HG03175 (cell line): ENCODE results near the gene IKZF1.

Experiments used
- ATAC-seq: cut with Tn5 transposase; IDR thresholded peaks from one replicate; pipeline ENCODE4 v1.9.1; 2021; ENCODE audit warnings: mild to moderate bottlenecking, moderate library complexity; ENCODE audit not compliant: unreplicated experiment

Gene IKZF1

GRCh38 chr7:50352751-50353150 lies 48.2 kb downstream of the IKZF1 start:
- no peak for ATAC-seq

- no peak for ATAC-seq
Measured at GRCh38 chr7:50353201-50353600, 48.7 kb downstream of the IKZF1 start.

DNA sequence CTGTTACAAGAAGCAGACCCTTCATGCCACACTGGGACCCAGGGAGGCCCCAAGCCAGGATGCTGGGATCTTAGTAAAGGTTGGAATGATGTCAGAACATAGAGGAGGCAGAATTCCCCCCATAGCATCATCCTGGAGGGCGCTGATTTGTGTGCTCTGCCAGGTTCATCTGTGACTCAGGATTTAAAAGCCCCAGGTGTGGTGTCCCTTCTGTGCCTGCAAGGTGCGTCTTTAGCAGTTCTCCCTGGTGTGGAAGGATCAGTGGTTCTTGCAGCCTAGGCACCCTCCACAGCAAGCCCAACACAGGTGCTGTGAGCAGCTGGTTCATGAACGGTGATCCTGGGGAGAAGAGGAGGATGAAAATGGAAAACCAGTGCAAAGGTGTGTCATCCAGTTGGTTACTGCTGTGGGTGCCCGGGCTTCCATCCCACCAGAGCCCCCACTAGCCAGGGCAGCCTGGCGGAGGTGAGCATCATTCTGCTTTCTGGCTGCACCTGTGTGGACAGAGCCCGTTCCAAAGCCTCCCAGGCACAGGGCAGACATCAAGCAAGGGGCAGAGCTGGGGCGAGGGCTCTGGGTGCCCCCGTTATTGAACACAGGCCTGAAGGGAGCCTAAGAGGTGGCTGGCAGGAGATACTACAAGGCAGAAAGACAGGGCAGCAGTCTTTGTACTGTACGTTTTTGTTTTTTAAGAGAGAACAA lies 49.5 kb downstream of the IKZF1 start:
- no peak for ATAC-seq

- ATAC-seq, result no peak
Measured at GRCh38 chr7:50355817-50356178, 51.3 kb downstream of the IKZF1 start.

GRCh38 chr7:50356212-50356944 lies 51.9 kb downstream of the IKZF1 start:
- no peak for ATAC-seq

DNA sequence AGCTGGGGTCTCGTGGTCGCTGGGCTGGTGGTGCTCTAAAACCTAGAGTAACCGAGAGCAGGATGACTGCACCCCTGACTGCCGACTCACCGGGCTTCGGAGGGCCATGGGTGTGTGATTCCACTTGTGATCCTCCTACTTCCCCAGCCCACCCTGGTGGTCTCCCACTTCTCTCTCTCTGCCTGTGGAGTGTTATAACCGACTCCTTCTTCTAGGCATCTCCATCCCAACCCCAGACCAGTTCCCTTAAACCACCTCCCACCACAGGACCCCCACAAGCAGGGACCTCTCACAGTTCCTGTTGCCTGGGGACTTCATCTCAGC lies 52.4 kb downstream of the IKZF1 start:
- ATAC-seq, result no peak

DNA sequence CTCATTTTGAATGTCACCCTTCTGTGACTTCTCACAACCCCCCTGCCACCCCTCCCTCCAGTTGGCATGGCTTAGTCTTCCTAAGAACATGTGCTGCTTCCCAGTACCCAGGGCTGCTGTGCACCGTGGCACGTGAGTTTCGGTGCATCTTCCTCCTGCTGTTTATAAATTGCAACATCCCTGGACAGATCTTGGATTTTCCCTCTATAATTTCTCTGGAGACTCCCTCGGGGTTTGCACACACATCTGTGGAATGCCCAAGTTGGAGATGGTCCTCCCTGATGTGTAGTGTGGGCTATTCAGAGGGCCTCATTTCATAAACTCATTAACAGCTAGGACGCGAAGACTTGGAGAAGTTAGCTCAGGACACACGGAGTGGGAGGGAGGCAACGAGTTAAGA lies 52.9 kb downstream of the IKZF1 start:
- ATAC-seq, result no peak

DNA sequence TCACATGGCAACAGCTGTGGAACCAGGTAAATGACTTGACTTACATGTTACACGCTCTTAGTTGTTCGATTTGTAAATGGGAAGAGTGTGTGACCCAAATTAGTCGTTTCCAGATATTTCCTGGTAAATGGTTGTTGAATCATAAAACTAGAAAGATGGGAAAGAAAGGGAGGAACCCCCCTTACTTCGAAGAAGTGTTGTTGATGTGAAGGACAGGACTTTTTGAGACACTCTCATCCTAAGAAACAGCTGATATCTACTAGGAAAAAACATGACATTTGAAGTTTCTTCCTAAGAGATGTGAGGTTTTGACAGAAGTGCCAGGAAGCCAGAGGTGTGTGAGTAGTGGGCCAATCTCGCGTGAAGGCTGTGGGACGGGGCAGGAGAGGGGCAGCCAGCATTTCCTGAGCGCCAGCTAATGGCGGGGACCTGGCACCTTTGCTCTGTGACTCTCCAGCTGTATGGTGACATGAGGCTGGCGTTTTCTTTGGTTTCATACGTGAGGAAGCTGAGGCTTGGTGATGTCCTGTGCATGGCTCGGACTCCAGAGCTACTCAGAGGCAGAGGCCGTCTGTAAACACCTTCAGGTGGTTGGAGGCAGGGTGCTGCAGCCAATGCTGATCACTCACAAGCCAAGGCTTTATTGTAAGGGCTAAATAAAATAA lies 53.7 kb downstream of the IKZF1 start:
- no peak for ATAC-seq

DNA sequence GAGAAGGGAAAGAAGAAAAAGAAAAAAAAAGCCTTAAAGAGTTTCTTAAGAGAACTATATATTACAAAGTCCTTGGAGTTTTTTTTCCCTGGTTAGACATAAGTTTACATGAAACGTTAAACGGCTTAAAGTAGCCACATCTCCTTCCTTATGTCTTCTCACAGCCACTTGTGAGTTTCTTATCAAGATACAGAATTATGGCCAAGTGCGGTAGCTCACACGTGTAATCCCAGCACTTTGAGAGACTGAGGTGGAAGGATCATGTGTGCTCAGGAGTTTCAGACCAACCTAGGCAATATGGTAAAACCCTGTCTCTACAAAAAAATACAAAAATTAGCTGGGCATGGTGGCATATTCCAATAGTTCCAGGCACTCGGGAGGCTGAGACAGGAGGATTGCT lies 54.3 kb downstream of the IKZF1 start:
- ATAC-seq, result no peak

GRCh38 chr7:50359258-50359994 lies 54.9 kb downstream of the IKZF1 start:
- ATAC-seq, result no peak

GRCh38 chr7:50359995-50360925 lies 55.7 kb downstream of the IKZF1 start:
- ATAC-seq, result no peak

DNA sequence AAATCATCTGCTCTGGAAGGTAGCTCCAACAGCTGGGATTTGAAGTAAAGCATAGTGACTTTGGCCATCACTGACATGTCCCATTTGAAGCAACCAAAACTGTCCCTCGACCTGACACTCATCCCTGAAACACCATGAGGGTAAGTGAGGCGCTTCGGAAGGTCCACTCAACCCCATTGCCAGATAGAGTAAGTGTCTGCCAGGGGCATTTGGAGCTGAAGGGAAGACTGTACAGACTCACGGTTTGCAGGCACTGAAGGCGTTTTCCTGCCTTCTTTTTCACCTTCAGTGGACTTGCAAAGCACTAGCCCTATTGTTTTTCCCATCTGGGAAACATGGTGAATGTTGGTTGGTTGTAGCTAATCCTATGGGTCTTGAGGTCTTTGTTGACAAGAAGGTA lies 57.6 kb downstream of the IKZF1 start:
- ATAC-seq, result no peak

DNA sequence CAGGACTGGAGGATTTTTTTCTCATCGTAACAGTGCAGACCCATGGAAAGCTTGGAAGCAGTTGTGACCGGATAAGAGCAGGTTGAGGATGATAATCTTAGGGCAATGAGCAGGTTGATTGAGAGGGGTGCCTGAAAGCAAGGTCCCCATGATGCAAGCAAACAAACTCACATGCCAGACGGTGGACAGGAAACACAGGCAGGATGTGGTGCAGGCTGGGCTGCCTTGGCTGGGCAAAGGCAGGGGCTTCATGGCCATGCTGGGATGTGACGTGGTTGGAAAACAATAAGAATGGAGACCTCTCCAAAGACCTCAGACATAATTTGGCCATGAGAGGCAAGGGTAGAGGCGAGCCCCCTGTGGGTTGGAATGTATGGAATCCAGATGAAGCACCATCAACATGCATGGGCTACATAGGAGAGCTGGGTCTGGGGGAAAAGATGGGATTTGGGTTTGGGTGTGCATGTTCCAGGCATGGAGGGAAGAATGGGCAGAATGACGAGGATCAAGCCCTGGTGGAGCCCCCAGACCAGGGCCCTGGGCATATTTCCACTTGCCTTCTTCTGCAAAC lies 58.3 kb downstream of the IKZF1 start:
- no peak for ATAC-seq

DNA sequence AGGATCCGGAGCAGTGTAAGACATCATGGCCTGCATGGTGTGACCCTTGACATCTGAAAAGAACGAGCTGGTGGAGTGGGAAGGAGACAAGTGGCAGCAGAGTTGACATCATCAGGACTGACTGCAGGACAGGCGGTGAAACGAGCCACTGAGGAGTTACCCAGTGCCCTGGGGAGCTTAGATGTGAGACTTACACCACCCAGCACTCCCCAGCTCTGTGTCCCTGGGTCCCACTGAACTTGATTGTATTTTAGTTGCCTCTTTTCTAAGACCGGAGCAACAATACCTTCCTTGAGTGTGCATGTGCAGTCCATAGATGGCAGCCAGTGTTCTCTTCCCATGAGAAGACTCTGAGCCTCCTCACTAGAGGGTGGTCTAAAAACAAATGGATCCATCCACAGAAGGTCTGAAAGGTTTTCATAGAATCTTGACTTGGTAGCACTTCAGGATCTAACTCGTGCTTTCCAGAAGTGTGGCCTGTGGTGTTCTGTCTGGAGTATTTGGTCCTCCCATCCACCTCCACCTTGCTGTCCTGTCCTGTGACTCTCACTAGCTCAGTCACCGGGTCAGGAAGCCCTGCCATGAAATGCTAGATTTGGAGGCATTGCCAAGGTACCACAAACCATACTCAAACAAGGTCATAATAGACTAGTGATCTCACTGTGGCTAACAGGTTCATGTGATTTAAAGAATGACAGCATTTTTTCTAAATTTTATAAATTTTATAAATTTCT lies 59.0 kb downstream of the IKZF1 start:
- no peak for ATAC-seq

DNA sequence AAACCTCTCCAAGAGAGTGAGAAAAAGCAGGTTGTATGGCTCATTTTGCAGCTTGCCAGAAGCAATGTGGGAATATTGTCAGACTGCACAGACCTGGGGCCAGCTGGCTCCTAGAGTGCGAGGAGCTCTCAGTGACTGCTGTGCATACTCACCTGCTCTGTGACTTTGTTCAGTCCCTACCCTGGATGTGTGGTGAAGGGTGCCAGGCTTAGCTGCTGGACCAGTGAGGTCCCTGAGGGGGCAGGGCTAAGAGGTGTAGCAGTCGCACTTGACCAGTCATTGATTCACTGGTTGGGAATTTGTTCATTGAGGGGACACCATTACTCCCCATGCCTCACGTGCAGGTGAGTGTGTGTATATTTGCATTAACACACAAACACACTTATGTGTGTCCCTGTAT lies 60.1 kb downstream of the IKZF1 start:
- no peak for ATAC-seq

GRCh38 chr7:50366311-50366710 lies 61.8 kb downstream of the IKZF1 start:
- ATAC-seq, result no peak

GRCh38 chr7:50367100-50367499 lies 62.6 kb downstream of the IKZF1 start:
- no peak for ATAC-seq

DNA sequence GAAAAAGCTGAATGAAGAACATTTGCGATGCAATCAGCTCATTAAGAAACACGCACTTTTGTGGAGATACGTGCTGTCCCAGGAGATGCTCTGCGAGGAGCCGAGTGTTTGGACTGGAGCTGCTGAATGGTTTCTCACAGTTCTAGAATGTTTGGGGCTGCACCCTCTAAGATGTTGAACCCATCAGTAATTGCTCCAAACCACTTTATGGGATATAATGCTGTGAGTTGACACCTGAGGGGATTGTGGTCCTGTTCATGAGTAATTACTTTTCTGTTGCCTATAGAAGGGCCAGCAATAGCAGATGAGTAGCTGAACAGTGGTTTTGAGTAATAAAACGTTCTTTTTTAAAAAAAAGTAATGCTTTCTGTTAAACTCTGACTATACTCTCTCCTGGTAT lies 63.1 kb downstream of the IKZF1 start:
- no peak for ATAC-seq

GRCh38 chr7:50368366-50368765 lies 63.9 kb downstream of the IKZF1 start:
- ATAC-seq, result no peak
